Measurements from ENCODE around the gene PRR5L.

The PRR5L gene

GRCh38 chr11:36305047-36305446, 9.0 kb downstream of the PRR5L start:
- ChIA-PET POLR2A (no interaction called here), CTCF (interaction anchor here (0.6 to 0.9 kb wide), 2 partner anchors 32 to 173 kb away, joined by 3 to 4 read pairs; no protein-coding TSS in a partner anchor)
- Histone ChIP-seq H3K36me3 (ENCODE audit: control insufficient read depth in 2 of 2, insufficient read depth in 1 of 2, low read length in 2 of 2) (no peaks in the 10 kb centered on the region), H3K27ac (ENCODE audit: extremely low read depth, low read depth, low read length) (no peak overlapping the region), H3K4me1 (ENCODE audit: control insufficient read depth, insufficient read depth, low read length) (no peaks in the 10 kb centered on the region), H3K4me3 (ENCODE audit: low read depth, low read length) (no peak overlapping the region), H3K9me3 (ENCODE audit: control insufficient read depth, insufficient read depth, low read depth, low read length) (no peaks in the 10 kb centered on the region)
- TF ChIP-seq KLF10 (tag by site-specific recombination; IDR thresholded peaks at IDR 0.05) (no peak), MYNN (tag by site-specific recombination; IDR thresholded peaks at IDR 0.05; ENCODE audit: borderline replicate concordance) (no peak), ZNF544 (tag by site-specific recombination; IDR thresholded peaks at IDR 0.05) (no peak), OVOL3 (tag by site-specific recombination; IDR thresholded peaks at IDR 0.05) (no peak), WT1 (tag by site-specific recombination; IDR thresholded peaks at IDR 0.05) (no peak), ZNF132 (tag by site-specific recombination; IDR thresholded peaks at IDR 0.05; ENCODE audit: borderline replicate concordance) (no peak)

- CTCF ChIA-PET, result interaction anchor here (0.7 to 0.8 kb wide), 2 partner anchors 10 to 17 kb away, joined by 3 read pairs; partner anchors contain the start of gene PRR5L
- TF ChIP-seq EGR2 (tag by site-specific recombination; IDR thresholded peaks at IDR 0.05; ENCODE audit: low read depth) (no peak), ZNF529 (tag by site-specific recombination; IDR thresholded peaks at IDR 0.05; ENCODE audit: insufficient replicate concordance) (no peak), MYNN (tag by site-specific recombination; IDR thresholded peaks at IDR 0.05; ENCODE audit: borderline replicate concordance) (no peak), ZNF23 (tag by site-specific recombination; IDR thresholded peaks at IDR 0.05; ENCODE audit: borderline replicate concordance) (no peak), ATF2 (tag by site-specific recombination; IDR thresholded peaks at IDR 0.05; ENCODE audit: low read depth) (no peak), ZSCAN16 (tag by site-specific recombination; IDR thresholded peaks at IDR 0.05) (no peak), ZBTB1 (tag by site-specific recombination; IDR thresholded peaks at IDR 0.05) (no peak), TSHZ1 (tag by site-specific recombination; IDR thresholded peaks at IDR 0.05; ENCODE audit: borderline replicate concordance) (no peak), ZNF2 (tag by site-specific recombination; IDR thresholded peaks at IDR 0.05) (no peak), BCL11A (tag by site-specific recombination; IDR thresholded peaks at IDR 0.05; ENCODE audit: low read depth) (no peak), PRDM4 (tag by site-specific recombination; IDR thresholded peaks at IDR 0.05) (no peak), ZBTB48 (tag by site-specific recombination; IDR thresholded peaks at IDR 0.05) (no peak), PATZ1 (tag by site-specific recombination; IDR thresholded peaks at IDR 0.05) (no peak), ZNF184 (tag by site-specific recombination; IDR thresholded peaks at IDR 0.05) (no peak), ZNF768 (tag by site-specific recombination; IDR thresholded peaks at IDR 0.05) (no peak)
- Histone ChIP-seq H3K4me1 (ENCODE audit: control insufficient read depth, insufficient read depth, low read length) (no peaks in the 10 kb centered on the region), H3K36me3 (ENCODE audit: control insufficient read depth in 2 of 2, insufficient read depth in 1 of 2, low read length in 2 of 2) (no peaks in the 10 kb centered on the region), H3K4me3 (ENCODE audit: low read depth, low read length) (no peak overlapping the region), H3K27ac (ENCODE audit: extremely low read depth, low read depth, low read length) (no peak overlapping the region), H3K9me3 (ENCODE audit: control insufficient read depth, insufficient read depth, low read depth, low read length) (no peaks in the 10 kb centered on the region)
- POLR2A ChIA-PET, result no interaction called here
These were observed 10.8 kb downstream of the PRR5L start for GRCh38 chr11:36306888-36307287.

Data from HEK293 (cell line).